Progenitor cell of endocrine pancreas (in vitro differentiated cells): ENCODE results near the gene IL32. TPM values are rescaled to one million over a fixed set of nuclear protein-coding genes. Genes with fewer than 3 reads are reported as not detected.
A peak's percentile ranks its signal among the peaks of the same experiment; 100 is the strongest.

Experiments
- DNase-seq: peaks from one replicate; pipeline ENCODE4 v3.0.0; 2021; ENCODE audit warnings: low spot score; ENCODE audit not compliant: unreplicated experiment
- H3K27ac Mint-ChIP-seq: 2 replicates; pipeline ENCODE4 v1.8.0; 2021; ENCODE audit warnings: mild to moderate bottlenecking, moderate library complexity, mixed read lengths
- H3K27me3 Mint-ChIP-seq: 2 replicates; pipeline ENCODE4 v1.8.0; 2021; ENCODE audit warnings: mixed read lengths
- H3K36me3 Mint-ChIP-seq: 2 replicates; pipeline ENCODE4 v1.8.0; 2022; ENCODE audit warnings: mixed read lengths; ENCODE audit not compliant: insufficient read depth
- H3K4me1 Mint-ChIP-seq: 2 replicates; pipeline ENCODE4 v1.8.0; 2021; ENCODE audit warnings: low read depth, mixed read lengths
- H3K4me3 Mint-ChIP-seq: 2 replicates; pipeline ENCODE4 v1.8.0; 2021; ENCODE audit warnings: low read depth, mild to moderate bottlenecking, moderate library complexity, mixed read lengths
- H3K9me3 Mint-ChIP-seq: 2 replicates; pipeline ENCODE4 v1.8.0; 2021; ENCODE audit warnings: low read depth, mixed read lengths
- total RNA-seq: library from RNA; stranded (reverse); gene quantifications from 2 replicates; pipeline ENCODE4 v1.2.1, GENCODE V29; 2021
- TF ChIP-seq, protein P1 (sequence below): fragments of 200-600 bp; sonication (generic); IDR thresholded peaks from one replicate; pipeline ENCODE4 v1.5.0; 2021; ENCODE audit warnings: antibody characterized with exemption, mild to moderate bottlenecking; ENCODE audit not compliant: unreplicated experiment

IL32 gene
- total RNA-seq, 1 donor from 2014 or later, result 2.9 TPM

GRCh38 chr16:3098459-3099394 lies 33.3 kb downstream of the IL32 start, which contains the start of gene ZSCAN10:
TSS of gene ZSCAN10 (minus strand) at chr16:3099294. CDS start at chr16:3092937, 6,357 bp downstream.
- Mint-ChIP-seq H3K27ac (no peak within 1 kb of the TSS), H3K4me3 (peak within 1 kb of the TSS; percentile 62), H3K4me1 (peaks cover 1% of the 10 kb centered on the region), H3K36me3 (no peaks in the 10 kb centered on the region), H3K9me3 (no peaks in the 10 kb centered on the region), H3K27me3 (peaks cover 50% of the 10 kb centered on the region)
- no peak for DNase-seq
- TF ChIP-seq, protein P1, sequence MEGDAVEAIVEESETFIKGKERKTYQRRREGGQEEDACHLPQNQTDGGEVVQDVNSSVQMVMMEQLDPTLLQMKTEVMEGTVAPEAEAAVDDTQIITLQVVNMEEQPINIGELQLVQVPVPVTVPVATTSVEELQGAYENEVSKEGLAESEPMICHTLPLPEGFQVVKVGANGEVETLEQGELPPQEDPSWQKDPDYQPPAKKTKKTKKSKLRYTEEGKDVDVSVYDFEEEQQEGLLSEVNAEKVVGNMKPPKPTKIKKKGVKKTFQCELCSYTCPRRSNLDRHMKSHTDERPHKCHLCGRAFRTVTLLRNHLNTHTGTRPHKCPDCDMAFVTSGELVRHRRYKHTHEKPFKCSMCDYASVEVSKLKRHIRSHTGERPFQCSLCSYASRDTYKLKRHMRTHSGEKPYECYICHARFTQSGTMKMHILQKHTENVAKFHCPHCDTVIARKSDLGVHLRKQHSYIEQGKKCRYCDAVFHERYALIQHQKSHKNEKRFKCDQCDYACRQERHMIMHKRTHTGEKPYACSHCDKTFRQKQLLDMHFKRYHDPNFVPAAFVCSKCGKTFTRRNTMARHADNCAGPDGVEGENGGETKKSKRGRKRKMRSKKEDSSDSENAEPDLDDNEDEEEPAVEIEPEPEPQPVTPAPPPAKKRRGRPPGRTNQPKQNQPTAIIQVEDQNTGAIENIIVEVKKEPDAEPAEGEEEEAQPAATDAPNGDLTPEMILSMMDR, result no peak

DNA sequence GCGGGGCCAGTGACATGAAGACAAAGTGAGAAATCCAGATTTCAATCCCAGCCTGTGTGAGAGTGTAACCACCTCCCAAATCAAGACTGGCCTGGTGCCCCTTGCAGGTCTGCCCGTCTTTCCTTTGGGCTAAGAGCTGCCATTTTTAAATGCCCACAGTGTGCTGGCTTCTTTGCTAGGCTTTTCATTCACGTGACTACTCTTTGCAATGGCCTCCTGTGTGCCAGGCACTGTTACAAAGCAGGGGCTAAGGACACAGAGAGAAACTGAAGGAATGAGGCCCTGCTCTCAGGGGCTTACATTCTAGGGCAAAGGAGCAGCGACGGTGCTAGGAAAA lies 33.9 kb downstream of the IL32 start:
- DNase-seq, result no peak
- Mint-ChIP-seq H3K4me1 (peaks cover 1% of the 10 kb centered on the region), H3K9me3 (no peaks in the 10 kb centered on the region), H3K27me3 (peaks cover 50% of the 10 kb centered on the region), H3K36me3 (no peaks in the 10 kb centered on the region), H3K27ac (no peak overlapping the region), H3K4me3 (no peak overlapping the region)
- TF ChIP-seq, protein P1, result no peak

GRCh38 chr16:3099732-3100499 lies 34.5 kb downstream of the IL32 start:
- Mint-ChIP-seq H3K4me1 (peaks cover 1% of the 10 kb centered on the region), H3K36me3 (no peaks in the 10 kb centered on the region)

GRCh38 chr16:3101018-3101840 lies 35.8 kb downstream of the IL32 start:
- Mint-ChIP-seq H3K9me3 (no peaks in the 10 kb centered on the region), H3K27me3 (peaks cover 50% of the 10 kb centered on the region), H3K27ac (no peak overlapping the region), H3K36me3 (no peaks in the 10 kb centered on the region), H3K4me1 (peaks cover 1% of the 10 kb centered on the region), H3K4me3 (no peak overlapping the region)
- DNase-seq, result no peak
- TF ChIP-seq, protein P1, result peak; percentile 66

More at GRCh38 chr16:3099732-3100499, 34.5 kb downstream of the IL32 start:
- Mint-ChIP-seq H3K4me3 (peak overlapping the region; percentile 62), H3K9me3 (no peaks in the 10 kb centered on the region), H3K27ac (no peak overlapping the region), H3K27me3 (peaks cover 50% of the 10 kb centered on the region)
- TF ChIP-seq, protein P1, result no peak
- DNase-seq, result peak; percentile 79
